HG03342 (cell line): ENCODE data around the gene XG.

ENCODE experiments used
- ATAC-seq: cut with Tn5 transposase; IDR thresholded peaks from one replicate; pipeline ENCODE4 v1.9.1; 2021; ENCODE audit warnings: mild to moderate bottlenecking, moderate library complexity; ENCODE audit not compliant: unreplicated experiment

Gene XG

GRCh38 chrX:2812161-2812907 is 60.5 kb downstream of the XG start:
- ATAC-seq: peak; percentile 82

- no peak for ATAC-seq
Observed at GRCh38 chrX:2817036-2817435, 65.2 kb downstream of the XG start.

- no peak for ATAC-seq
Observed at GRCh38 chrX:2819345-2820135, 67.7 kb downstream of the XG start.

GRCh38 chrX:2820136-2820771 is 68.4 kb downstream of the XG start:
- ATAC-seq: no peak

- no peak for ATAC-seq
Observed at GRCh38 chrX:2823795-2824386, 72.1 kb downstream of the XG start.

- ATAC-seq: no peak
Observed at GRCh38 chrX:2824886-2825285, 73.0 kb downstream of the XG start.

- ATAC-seq: no peak
Observed at GRCh38 chrX:2828344-2828958, 76.6 kb downstream of the XG start, which contains the start of gene GYG2. Gene GYG2, plus strand, starts transcription at chrX:2828930. Its CDS starts 1,259 bp downstream, at chrX:2830189.

- no peak for ATAC-seq
Observed at GRCh38 chrX:2828959-2829411, 77.1 kb downstream of the XG start.

GRCh38 chrX:2829469-2830246 is 77.8 kb downstream of the XG start:
- ATAC-seq: no peak

GRCh38 chrX:2831471-2832228 is 79.8 kb downstream of the XG start:
- ATAC-seq: no peak

GRCh38 chrX:2837961-2838360 is 86.1 kb downstream of the XG start:
- ATAC-seq: no peak

GRCh38 chrX:2840961-2841360 is 89.1 kb downstream of the XG start:
- ATAC-seq: no peak

- ATAC-seq: no peak
Observed at GRCh38 chrX:2841537-2841936, 89.7 kb downstream of the XG start.

GRCh38 chrX:2846992-2847391 is 95.2 kb downstream of the XG start:
- no peak for ATAC-seq

GRCh38 chrX:2848871-2849301 is 97.0 kb downstream of the XG start:
- ATAC-seq: no peak

GRCh38 chrX:2854918-2855317 is 103.1 kb downstream of the XG start:
- ATAC-seq: no peak

- ATAC-seq: no peak
Observed at GRCh38 chrX:2855761-2856160, 103.9 kb downstream of the XG start.

- ATAC-seq: no peak
Observed at GRCh38 chrX:2857566-2857965, 105.7 kb downstream of the XG start.

GRCh38 chrX:2859197-2859797 is 107.5 kb downstream of the XG start:
- no peak for ATAC-seq
